NOMO-1 treated with dmso at 0.1 percent for 144 hours (cell line): ENCODE data around the gene GCK.

Experiments used
- DNase-seq: peaks from one replicate; lab custom pipeline; 2025; ENCODE audit not compliant: unreplicated experiment; lab: John Stamatoyannopoulos, UW

The GCK gene

GRCh38 chr7:44156453-44157010 lies 32.7 kb downstream of the GCK start:
- DNase-seq, result no peak

DNA sequence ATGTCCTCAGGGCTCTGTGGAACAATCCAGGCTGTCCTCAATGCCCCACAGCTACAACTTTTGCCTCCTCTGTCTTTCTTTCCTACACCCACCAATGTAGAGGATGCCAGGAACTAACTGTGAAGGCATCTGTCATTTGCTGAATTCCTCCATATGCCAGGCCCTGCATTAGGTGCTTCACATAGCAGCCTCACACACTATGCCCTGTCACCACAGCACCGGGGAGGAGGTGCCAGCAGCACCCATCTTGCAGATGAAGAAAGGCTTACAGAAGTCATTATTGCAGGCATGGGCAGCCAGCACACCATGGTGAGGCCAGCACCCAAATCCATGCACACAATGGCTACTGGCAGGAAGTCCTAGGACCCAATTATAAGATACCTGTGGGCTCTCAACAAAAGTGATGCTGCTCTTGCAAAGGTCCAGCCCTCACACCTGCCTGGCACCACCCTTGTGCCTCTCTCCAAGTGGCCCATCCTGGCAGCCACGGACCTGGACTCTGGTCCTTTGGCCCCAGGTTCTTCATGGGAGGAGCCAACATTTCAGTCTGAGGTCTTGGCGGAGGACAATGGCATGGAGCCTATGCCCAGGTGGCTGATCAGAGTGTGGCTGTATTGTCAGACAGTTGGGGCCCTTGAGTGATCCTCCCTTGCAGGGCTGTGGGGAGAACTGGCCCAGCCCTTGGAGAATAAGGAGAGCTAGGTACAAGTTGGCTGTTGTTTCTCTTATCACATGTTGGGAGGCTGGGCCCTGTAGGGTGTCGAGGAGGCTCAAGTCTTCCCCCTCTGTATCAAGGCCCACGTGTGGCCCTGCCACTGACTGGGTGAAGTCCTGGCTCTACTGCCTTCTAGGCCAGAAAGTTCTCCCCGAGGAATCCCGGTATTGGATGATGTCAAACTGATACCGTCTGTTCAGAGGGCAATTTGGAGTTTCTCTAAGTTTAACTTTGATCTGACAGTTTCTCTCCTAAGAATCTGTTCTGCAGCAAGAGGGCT lies 33.8 kb downstream of the GCK start:
- DNase-seq, result no peak

DNA sequence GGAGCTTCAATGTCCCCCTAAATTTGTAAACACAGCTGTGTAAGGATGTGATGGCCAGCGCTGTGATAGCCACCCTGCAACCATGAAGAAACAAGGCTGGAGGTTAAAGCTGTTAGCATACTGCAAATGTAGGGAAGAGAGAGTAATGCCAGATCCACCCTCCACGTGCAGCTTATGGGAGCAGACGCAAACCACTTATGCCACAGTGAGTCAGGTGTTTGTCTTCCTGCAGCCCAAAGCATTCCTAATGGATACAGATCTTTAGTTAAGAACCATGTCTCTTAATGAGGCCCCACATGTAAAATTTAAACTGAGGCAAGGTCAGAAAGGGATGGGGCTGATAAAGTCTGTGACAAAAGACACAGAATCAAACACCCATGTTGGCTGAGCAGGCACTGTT lies 34.5 kb downstream of the GCK start:
- DNase-seq, result no peak

DNA sequence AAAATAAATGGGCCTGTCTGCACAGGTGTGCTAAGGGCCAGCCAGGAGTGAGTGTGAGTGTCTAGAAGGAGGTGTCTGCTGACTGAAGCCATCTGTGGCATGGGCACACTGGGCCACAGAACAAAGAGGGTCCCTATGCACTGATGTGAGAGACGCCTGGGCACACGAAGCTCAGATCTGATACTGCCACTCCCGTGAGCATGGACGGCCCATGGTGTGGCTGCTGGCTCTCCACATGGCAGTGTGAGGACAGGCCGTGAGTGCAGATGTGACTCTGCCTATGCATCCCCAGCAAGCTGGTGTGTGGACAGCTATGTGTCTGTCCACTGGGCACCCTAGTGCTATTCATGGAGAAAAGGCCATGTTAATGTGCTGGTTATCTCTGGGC lies 35.3 kb downstream of the GCK start:
- no peak for DNase-seq

- no peak for DNase-seq
Observed at GRCh38 chr7:44152971-44153947, 36.0 kb downstream of the GCK start.

DNA sequence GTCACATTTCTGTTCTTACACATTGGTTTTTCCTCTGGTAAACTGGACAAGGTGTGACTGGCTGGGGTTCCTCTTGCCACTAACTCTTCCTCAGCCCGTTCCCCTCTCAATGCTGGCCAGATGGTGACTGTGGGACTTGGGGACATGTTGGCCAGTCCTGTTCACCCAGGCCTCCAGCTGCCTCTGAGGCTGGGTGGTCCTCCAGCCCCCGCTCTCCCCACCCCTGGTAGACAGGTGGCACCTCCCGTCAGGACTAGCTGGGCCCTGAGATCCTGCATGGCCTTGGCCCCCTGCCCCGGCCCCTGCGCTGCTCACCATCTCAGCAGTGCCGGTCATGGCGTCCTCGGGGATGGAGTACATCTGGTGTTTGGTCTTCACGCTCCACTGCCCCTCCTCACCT lies 37.3 kb downstream of the GCK start:
- DNase-seq, result no peak

DNA sequence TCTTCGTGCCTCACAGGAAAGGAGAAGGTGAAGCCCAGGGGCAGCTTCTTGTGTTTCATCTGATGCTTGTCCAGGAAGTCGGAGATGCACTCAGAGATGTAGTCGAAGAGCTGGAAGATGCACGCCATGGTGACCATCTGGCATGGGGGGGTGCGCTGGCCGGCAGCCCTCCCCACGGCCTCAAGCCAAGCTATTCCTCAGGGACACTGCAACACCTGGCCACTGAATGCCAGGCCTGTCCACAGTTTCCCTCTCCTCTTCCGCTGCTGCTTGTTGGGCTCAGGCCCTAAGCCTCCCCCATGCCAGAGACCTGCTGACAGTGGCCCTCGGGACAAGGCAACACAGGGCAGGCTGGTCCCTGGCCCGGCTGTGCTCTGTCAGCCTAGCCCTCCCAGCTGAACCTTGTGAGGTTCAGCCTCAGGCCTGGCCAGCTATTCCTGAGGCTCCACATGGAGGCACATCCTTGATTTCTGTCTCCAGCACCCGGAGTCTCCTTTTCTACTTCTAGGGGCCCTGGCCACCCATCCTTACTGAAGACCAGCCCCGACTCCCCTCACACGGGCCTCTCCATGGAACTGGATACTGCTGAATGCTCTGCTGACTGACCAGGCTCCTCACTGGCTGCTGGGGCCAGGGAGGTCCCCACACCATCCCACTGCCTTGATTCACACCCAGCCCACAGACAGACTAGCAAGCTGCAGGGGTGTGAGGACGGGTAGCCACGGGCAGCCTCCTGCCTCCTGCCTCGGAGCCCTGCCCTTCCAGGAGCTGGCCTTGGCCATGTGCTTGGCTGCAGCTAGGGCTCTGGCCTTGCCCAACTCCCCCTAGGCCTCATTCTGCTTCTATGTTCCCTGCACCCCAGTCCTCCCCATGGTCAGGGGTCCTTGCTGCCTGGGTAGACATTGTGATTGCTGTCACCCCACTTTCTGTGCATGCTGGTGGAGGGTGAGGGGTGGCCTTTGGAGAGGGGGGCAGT lies 38.0 kb downstream of the GCK start:
- DNase-seq, result no peak

DNA sequence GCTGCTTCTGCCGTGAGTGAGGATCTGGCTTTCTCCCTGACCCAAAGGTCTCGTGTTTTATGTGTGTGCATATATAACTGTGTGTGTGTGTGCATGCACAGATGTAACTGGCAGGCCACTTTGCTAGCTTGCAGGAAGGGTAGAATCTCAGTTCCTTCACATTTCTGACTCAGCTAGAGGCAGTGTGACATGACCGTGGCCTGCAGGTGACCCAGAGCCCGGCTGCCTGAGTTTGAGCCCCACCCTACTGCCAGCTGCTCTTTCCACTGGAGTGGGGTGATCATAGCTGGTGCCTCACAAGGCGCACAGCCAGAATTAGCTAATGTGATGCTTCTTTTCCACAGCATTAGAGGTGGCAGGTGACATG lies 38.8 kb downstream of the GCK start:
- DNase-seq, result no peak

- no peak for DNase-seq
Observed at GRCh38 chr7:44149571-44150465, 39.4 kb downstream of the GCK start.

GRCh38 chr7:44148961-44149536 lies 40.2 kb downstream of the GCK start:
- no peak for DNase-seq

DNA sequence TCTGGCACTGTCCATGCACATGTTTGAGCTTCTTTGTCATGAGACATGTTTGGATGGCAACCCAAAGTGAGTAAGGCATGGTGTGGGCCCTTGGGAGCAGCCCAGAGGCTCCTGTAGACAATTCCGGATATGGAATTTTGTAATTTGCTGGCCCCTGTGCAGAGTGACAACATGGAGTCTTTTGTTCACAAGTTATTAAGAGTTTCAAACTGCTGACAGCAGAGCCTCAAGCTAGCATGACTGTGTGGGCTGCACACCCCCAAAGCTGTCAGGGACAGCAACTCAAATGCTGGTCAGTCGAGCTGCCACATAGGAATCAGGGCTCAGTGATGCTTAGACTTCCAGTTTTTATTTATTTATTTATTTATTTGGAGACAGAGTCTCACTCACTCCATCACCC lies 41.1 kb downstream of the GCK start:
- DNase-seq, result no peak

GRCh38 chr7:44147026-44147991 lies 41.9 kb downstream of the GCK start:
- no peak for DNase-seq

DNA sequence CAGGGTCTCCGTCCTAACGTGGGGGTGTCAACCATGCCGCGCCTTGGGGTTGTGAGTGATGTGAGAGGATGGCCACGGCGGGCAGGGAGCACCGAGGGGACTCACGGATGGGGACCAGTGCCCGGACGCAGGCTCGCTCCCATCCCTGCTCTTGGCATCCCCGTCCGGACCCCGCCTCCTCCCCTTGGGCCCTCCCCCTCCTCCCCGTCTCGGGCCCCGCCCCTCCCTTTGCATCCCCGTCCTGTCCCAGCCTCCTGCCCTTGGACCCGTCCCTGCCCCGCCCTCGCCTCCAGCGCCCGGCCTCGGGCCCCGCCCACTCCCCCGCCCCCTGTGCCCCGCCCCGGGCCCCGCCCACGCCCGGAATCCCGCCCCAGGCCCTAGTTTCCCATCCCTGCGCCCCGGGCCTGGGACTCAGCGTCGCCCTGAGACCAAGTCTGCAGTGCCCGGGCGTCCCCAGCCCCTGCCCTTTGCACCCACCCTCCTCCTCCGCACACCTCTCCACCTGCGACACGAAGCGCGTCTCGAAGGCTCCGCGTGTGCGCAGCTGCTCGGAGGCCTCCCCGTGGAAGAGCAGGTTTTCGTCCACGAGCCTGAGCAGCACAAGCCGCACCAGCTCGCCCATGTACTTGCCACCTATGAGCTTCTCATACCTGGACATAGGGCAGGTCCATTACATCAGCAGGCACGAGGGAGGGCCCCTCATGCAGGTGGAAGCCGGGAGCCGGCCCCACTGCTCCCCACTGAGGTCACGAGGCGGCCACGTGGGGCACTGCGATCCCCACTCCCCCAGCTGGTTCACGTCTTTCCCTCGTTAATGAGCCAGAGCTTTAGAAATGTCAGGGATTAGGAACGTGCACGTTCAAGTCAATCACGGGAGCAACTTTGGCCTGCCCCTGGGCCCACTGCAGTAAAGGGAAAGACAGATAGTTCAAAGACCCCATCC lies 43.0 kb downstream of the GCK start:
- DNase-seq, result no peak

- no peak for DNase-seq
Observed at GRCh38 chr7:44145479-44145968, 43.7 kb downstream of the GCK start.

DNA sequence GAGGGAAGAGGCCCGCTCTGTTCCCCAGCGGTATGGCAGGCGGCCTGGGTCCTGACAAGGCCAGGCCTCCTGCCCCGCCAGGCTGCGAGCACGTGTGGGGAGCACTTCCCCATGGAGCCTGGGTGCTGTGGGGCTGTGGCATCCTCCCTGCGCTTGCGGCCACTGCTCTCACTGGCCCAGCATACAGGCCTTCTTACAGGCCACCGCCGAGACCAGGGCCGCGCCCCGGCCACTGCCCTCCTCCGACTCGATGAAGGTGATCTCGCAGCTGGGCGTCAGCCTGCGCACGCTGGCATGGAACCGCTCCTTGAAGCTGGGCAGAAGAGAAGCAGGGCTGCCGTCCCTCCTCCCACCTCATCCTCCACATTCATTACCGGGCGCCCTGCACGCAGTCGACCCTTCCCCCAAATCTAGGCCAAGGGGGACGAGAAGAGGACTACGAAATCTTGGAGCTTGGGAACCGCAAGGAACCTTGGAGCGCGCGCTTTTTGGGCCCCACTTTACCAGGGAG lies 44.2 kb downstream of the GCK start:
- DNase-seq, result no peak

- DNase-seq, result no peak
Observed at GRCh38 chr7:44144426-44144967, 44.7 kb downstream of the GCK start.
